Activated T-cell treated with anti-CD3 and anti-CD28 coated beads, Interleukin-2, amount 50 U/mL, for 24 hours (primary cell): ENCODE data around the gene CFAP410.
A peak's percentile ranks its signal among the peaks of the same experiment; 100 is the strongest.

Experiments used
- DNase-seq: peaks from one replicate; pipeline ENCODE4 v3.0.0-alpha.2; 2020
- H3K27ac Mint-ChIP-seq: 2 replicates; pipeline ENCODE4 v1.8.0; 2020; ENCODE audit warnings: mild to moderate bottlenecking, mixed read lengths
- H3K27me3 Mint-ChIP-seq: 2 replicates; pipeline ENCODE4 v1.8.0; 2020; ENCODE audit warnings: mixed read lengths
- H3K36me3 Mint-ChIP-seq: 2 replicates; pipeline ENCODE4 v1.8.0; 2020; ENCODE audit warnings: low read depth, mixed read lengths
- H3K4me1 Mint-ChIP-seq: 2 replicates; pipeline ENCODE4 v1.8.0; 2020; ENCODE audit warnings: low read depth, mixed read lengths
- H3K4me3 Mint-ChIP-seq: 2 replicates; pipeline ENCODE4 v1.8.0; 2020; ENCODE audit warnings: mild to moderate bottlenecking, moderate library complexity, mixed read lengths
- H3K9me3 Mint-ChIP-seq: 2 replicates; pipeline ENCODE4 v1.8.0; 2020; ENCODE audit warnings: mixed read lengths

CFAP410 gene

DNA sequence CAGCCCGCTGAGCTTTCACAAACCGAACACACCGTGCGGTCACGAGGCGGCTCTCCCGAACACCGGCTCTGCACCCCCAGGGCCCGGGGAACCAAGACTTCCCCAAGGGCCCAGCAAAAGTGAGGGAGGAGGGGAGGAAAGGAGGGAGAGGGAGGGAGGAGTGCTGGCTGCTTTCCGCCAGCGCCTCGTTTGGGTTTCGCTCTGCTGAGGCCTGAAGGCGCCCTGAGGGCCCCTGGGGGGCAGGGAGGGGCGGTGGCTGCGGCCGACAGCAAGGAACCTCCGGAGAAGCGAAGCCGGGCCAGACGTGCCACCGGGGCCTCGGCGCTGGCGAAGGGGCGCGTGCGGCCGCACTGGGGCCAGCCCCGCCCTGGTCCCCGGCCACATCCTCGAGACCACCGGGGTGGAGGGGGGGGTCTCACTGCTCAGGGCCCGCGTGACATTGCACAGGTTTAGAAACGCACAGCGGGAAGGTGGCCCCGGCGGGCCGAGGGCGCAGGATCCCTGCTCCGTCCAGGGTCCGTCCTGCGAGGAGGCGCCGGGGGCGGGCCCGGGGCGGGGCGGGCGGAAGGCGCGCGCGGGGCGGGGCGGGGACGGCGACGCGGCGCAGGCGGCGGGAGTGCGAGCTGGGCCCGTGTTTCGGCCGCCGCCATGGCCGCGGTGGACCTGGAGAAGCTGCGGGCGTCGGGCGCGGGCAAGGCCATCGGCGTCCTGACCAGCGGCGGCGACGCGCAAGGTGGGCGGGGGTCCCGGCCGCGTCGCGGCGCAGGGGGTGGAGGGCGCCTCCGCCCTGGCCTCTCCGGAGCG, 39.5 kb downstream of the CFAP410 start, which contains the start of gene PFKL:
Gene PFKL (plus strand): TSS at position 596 of the 804 bp plus-strand sequence. CDS start 53 bp downstream, at position 649.
- DNase-seq: peak; percentile 80
- Mint-ChIP-seq H3K27me3 (no peaks in the 10 kb centered on the region), H3K36me3 (peaks cover 18% of the 10 kb centered on the region), H3K9me3 (no peaks in the 10 kb centered on the region), H3K4me3 (peak within 1 kb of the TSS; percentile 84), H3K4me1 (peaks cover 50% of the 10 kb centered on the region), H3K27ac (peak within 1 kb of the TSS; percentile 95)

DNA sequence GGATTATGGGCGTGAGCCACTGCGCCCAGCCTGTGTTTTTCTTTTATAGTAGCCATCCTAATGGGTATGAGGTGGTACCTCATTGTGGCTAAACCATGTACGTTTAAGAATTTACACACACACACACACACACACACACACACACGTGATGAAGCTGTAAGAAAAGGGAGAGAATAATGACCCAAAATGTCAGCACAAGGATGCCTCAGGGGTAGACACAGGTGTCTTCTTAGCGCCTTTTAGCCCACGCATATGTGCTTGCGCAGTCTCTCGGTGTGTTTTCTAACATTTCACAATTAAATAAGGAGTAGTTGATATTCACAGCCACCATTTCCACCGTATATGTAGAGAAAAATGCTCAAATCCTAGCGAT, 40.1 kb downstream of the CFAP410 start:
- DNase-seq: no peak
- Mint-ChIP-seq H3K4me3 (peak overlapping the region; percentile 84), H3K9me3 (no peaks in the 10 kb centered on the region), H3K27ac (peak overlapping the region; percentile 95), H3K36me3 (peaks cover 18% of the 10 kb centered on the region), H3K27me3 (no peaks in the 10 kb centered on the region), H3K4me1 (peaks cover 53% of the 10 kb centered on the region)

GRCh38 chr21:44298301-44298700, 40.9 kb downstream of the CFAP410 start:
- Mint-ChIP-seq H3K4me3 (peak overlapping the region; percentile 27), H3K27me3 (no peaks in the 10 kb centered on the region), H3K4me1 (peaks cover 47% of the 10 kb centered on the region), H3K36me3 (peaks cover 12% of the 10 kb centered on the region), H3K27ac (peak overlapping the region; percentile 67), H3K9me3 (no peaks in the 10 kb centered on the region)
- no peak for DNase-seq

DNA sequence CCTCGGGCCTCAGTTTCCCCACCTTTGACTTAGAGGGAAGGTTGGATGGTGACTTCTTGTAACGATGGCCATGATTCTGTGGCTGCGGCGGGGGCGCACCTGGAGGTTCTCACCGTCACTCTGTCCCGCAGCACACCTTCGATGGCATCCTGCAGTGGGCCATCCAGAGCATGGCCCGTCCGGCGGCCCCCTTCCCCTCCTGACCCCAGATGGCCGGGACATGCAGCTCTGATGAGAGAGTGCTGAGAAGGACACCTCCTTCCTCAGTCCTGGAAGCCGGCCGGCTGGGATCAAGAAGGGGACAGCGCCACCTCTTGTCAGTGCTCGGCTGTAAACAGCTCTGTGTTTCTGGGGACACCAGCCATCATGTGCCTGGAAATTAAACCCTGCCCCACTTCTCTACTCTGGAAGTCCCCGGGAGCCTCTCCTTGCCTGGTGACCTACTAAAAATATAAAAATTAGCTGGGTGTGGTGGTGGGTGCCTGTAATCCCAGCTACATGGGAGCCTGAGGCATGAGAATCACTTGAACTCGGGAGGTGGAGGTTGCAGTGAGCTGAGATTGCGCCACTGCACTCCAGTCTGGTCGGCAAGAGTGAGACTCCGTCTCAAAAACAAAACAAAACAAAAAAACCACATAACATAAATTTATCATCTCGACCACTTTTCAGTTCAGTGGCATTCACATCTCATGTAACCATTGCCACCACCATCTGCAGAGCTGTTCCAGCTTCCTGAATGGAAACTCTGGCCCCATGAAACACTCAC, 41.5 kb downstream of the CFAP410 start:
- H3K27ac Mint-ChIP-seq: peak overlapping the region; percentile 67

DNA sequence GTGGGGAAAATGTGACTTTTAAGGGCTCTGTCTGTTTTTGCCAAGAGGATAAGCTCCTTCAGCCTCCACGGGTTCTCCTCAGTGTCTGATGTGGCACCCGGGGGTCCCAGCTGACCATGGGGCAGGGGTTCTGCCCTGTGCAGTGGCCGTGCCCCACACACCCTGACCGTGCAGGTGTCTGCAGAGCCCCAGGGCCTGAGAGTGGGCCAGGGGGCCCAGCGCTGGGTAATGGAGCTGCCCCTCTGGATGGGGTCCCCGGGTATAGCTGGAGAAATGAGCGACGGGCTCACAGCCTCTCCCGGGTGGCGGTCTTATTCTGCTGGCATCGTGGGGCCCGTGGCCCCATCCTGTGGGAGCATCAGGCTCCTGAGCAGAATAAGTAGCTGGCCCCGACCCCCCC, 42.3 kb downstream of the CFAP410 start:
- no peak for DNase-seq
- Mint-ChIP-seq H3K27ac (no peak overlapping the region), H3K4me1 (peaks cover 38% of the 10 kb centered on the region), H3K36me3 (peaks cover 7% of the 10 kb centered on the region), H3K4me3 (no peak overlapping the region), H3K27me3 (no peaks in the 10 kb centered on the region), H3K9me3 (no peaks in the 10 kb centered on the region)

More for the DNA sequence above, 41.5 kb downstream of the CFAP410 start:
- Mint-ChIP-seq H3K4me1 (peaks cover 45% of the 10 kb centered on the region), H3K4me3 (peak overlapping the region; percentile 29), H3K9me3 (no peaks in the 10 kb centered on the region), H3K27me3 (no peaks in the 10 kb centered on the region), H3K36me3 (peaks cover 12% of the 10 kb centered on the region)
- peak; percentile 84 for DNase-seq

DNA sequence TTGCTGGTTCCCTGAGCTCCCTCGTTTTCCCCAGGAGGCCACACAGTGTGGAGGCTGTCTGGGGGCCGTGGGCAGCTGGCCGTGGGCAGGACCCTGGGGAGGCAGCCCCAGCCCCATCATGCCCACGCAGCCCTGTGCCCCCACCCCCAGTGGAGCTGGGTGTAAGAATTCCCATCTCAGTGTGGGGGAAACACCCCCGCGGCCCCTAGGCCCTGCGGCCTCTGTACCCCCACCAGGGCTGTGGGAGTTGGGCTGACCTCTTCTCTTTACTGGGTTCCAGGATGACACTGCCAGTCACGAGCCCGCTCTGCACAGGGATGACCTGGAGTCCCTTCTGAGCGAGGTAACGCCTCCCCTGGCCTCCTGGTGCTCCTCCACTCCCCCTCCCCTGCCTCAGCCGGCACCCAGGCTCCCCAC, 43.1 kb downstream of the CFAP410 start:
- no peak overlapping the region for H3K27ac Mint-ChIP-seq
- H3K4me3 Mint-ChIP-seq: no peak overlapping the region
- H3K9me3 Mint-ChIP-seq: no peaks in the 10 kb centered on the region
- no peak for DNase-seq
- H3K4me1 Mint-ChIP-seq: peaks cover 30% of the 10 kb centered on the region
- H3K36me3 Mint-ChIP-seq: peaks cover 3% of the 10 kb centered on the region
- no peaks in the 10 kb centered on the region for H3K27me3 Mint-ChIP-seq

GRCh38 chr21:44295646-44296045, 43.5 kb downstream of the CFAP410 start:
- no peak overlapping the region for H3K27ac Mint-ChIP-seq
- no peaks in the 10 kb centered on the region for H3K27me3 Mint-ChIP-seq
- no peak overlapping the region for H3K4me3 Mint-ChIP-seq
- peaks cover 25% of the 10 kb centered on the region for H3K4me1 Mint-ChIP-seq
- H3K9me3 Mint-ChIP-seq: no peaks in the 10 kb centered on the region
- DNase-seq: no peak
- peaks cover under 1% of the 10 kb centered on the region for H3K36me3 Mint-ChIP-seq

- no peaks in the 10 kb centered on the region for H3K9me3 Mint-ChIP-seq
- peak overlapping the region; percentile 59 for H3K27ac Mint-ChIP-seq
- no peaks in the 10 kb centered on the region for H3K36me3 Mint-ChIP-seq
- peaks cover 25% of the 10 kb centered on the region for H3K4me1 Mint-ChIP-seq
- no peak for DNase-seq
- H3K4me3 Mint-ChIP-seq: no peak overlapping the region
- no peaks in the 10 kb centered on the region for H3K27me3 Mint-ChIP-seq
Observed at GRCh38 chr21:44295163-44295573, 44.0 kb downstream of the CFAP410 start.

DNA sequence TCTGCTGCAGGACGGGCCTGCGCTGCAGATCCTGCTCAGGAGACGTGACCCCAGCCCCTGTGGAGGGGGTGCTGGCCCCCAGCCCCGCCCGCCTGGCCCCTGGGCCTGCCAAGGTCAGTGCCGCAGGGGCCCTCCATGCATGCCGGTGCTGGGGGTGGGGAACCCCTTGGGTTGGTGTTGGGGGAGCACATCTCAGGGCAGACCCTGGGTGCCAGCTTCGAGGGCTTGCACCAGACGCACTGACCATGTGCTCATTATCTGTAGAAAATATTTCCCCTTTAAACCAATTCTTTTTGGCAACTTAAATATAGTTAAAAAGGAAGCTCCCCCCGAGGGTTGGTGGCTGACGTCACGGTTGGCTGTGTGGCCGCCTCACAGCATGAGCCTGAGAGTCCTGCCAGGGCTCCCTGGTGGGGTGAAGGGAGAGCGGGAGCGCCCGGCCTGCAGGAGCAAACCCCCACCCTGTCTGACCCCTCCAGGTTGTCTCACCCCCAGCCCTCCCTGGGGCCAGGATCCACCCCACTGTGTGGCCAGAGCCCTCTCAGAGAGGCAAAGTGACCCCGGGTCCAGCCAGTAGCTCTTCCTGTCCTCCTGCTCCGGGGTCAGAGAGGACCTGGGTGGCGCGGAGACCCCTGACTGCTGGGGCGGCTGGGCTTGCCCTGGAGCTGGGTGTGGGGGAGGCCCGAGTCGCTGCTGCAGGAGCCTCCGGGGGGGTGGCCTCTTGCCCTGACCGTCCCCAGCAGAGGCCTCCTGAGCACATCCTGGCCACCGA, 44.6 kb downstream of the CFAP410 start:
- Mint-ChIP-seq H3K27me3 (no peaks in the 10 kb centered on the region), H3K27ac (no peak overlapping the region), H3K36me3 (no peaks in the 10 kb centered on the region), H3K4me3 (no peak overlapping the region), H3K4me1 (peaks cover 25% of the 10 kb centered on the region), H3K9me3 (no peaks in the 10 kb centered on the region)
- no peak for DNase-seq

- DNase-seq: no peak
- no peaks in the 10 kb centered on the region for H3K27me3 Mint-ChIP-seq
- no peaks in the 10 kb centered on the region for H3K9me3 Mint-ChIP-seq
- no peaks in the 10 kb centered on the region for H3K36me3 Mint-ChIP-seq
- H3K27ac Mint-ChIP-seq: no peak overlapping the region
- H3K4me3 Mint-ChIP-seq: no peak overlapping the region
- H3K4me1 Mint-ChIP-seq: peaks cover 19% of the 10 kb centered on the region
Observed at GRCh38 chr21:44293551-44294231, 45.5 kb downstream of the CFAP410 start.

- Mint-ChIP-seq H3K36me3 (no peaks in the 10 kb centered on the region), H3K27me3 (no peaks in the 10 kb centered on the region), H3K4me1 (peaks cover 10% of the 10 kb centered on the region), H3K27ac (no peak overlapping the region), H3K9me3 (no peaks in the 10 kb centered on the region), H3K4me3 (no peak overlapping the region)
- no peak for DNase-seq
Observed at GRCh38 chr21:44292812-44293195, 46.4 kb downstream of the CFAP410 start.

DNA sequence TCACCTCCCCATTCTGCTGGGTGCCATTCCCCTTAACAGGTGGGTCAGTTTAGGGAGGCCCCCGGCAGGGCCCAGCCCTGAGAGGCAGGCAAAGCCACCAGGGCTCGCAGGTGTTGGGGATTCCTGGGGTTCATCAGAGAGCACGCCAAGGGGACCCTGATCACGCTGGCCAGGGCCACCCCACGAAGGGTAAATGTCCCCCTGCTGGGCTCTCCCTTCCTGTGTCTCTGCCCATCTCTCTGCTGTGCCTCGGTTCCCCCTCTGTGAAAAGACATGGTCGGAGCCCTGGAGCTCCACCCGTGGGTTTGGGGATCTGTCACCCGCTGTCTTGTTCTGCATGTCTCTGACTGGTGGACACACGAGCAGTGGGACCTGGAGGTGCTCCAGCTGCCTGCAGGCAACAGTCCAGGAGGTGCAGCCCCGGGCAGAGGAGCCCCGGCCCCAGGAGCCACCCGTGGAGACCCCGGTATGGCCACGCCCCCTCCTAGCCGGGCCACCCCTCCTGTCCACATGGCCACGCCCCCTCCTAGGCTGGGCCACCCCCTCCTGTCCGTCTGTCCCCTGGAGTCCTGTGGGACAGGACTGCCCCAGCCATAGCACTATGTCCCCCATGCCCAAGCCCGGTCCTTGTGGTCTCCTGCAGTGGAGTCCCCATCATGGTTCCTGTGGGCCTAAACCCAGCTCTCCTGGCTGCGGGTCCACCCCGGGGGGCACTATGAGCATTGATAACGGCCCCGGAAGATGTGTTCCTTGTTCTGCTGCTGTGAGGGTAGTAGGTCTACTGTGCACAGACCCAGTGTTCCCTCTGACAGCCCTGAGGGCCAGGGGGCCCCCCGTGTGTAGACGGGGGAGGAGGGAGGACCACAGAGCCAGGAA, 47.0 kb downstream of the CFAP410 start:
- DNase-seq: no peak
- no peaks in the 10 kb centered on the region for H3K36me3 Mint-ChIP-seq
- H3K4me3 Mint-ChIP-seq: no peak overlapping the region
- H3K27ac Mint-ChIP-seq: no peak overlapping the region
- peaks cover 4% of the 10 kb centered on the region for H3K4me1 Mint-ChIP-seq
- H3K9me3 Mint-ChIP-seq: no peaks in the 10 kb centered on the region
- no peaks in the 10 kb centered on the region for H3K27me3 Mint-ChIP-seq
